Panc1 (cell line): Measurements from ENCODE around the gene SLC22A5. TPM values are rescaled to one million over a fixed set of nuclear protein-coding genes. Genes with fewer than 3 reads are reported as not detected.

Experiments used
- ATAC-seq: fragments of 200-7000 bp; cut with Tn5 transposase; 2 replicates; pipeline ENCODE4 v1.9.1; 2020; ENCODE audit warnings: mild to moderate bottlenecking, moderate library complexity
- BruUV-seq: library from RNA; stranded (reverse); fragments of 400-500 nt; replicated peaks from 2 replicates; lab custom pipeline; 2021; lab: Mats Ljungman, UMichigan
- CTCF ChIA-PET: fragments of 300-600 bp; sonication (Branson Sonifier 250); formaldehyde crosslinking; loops from one replicate; lab custom pipeline; 2022; ENCODE audit warnings: antibody characterized with exemption; lab: Charles Lee
- POLR2A ChIA-PET: fragments of 300-600 bp; sonication (Branson Sonifier 250); formaldehyde crosslinking; loops from one replicate; lab custom pipeline; 2022; ENCODE audit warnings: antibody characterized with exemption; lab: Charles Lee
- DNase-seq: peaks from one replicate; pipeline ENCODE4 v3.0.0-alpha.2; 2010; ENCODE audit warnings: low read depth, low spot score
- H3K27ac ChIP-seq: 2 replicates; pipeline ENCODE4 v1.5.1; 2011; ENCODE audit warnings: mild to moderate bottlenecking, low read length, inconsistent platforms
- H3K27me3 ChIP-seq: fragments of 200-500 bp; sonication (Bioruptor generic); 2 replicates; pipeline ENCODE4 v1.6.0; 2014; ENCODE audit warnings: low read length, inconsistent platforms; ENCODE audit not compliant: control insufficient read depth, insufficient read depth
- H3K36me3 ChIP-seq: fragments of 200-500 bp; sonication (Bioruptor generic); 2 replicates; pipeline ENCODE4 v1.5.1; 2014; ENCODE audit warnings: inconsistent platforms, mild to moderate bottlenecking, low read length, moderate library complexity; ENCODE audit not compliant: control insufficient read depth, insufficient read depth
- H3K4me1 ChIP-seq: 2 replicates; pipeline ENCODE4 v1.5.1; 2011; ENCODE audit warnings: inconsistent platforms, mild to moderate bottlenecking, low read length, moderate library complexity; ENCODE audit not compliant: control insufficient read depth, insufficient read depth
- H3K4me3 ChIP-seq, 2 experiments: 2 replicates each; pipeline ENCODE4 v1.5.1; 2011 to 2012; ENCODE audit warnings: low read depth in 2 of 2, low read length in 2 of 2, mild to moderate bottlenecking in 2 of 2, inconsistent platforms in 1 of 2, moderate library complexity in 1 of 2
- H3K9me3 ChIP-seq: fragments of 200-500 bp; sonication (Bioruptor generic); 2 replicates; pipeline ENCODE4 v1.5.1; 2014; ENCODE audit warnings: low read depth, mild to moderate bottlenecking, inconsistent platforms, low read length, moderate library complexity; ENCODE audit not compliant: control insufficient read depth, insufficient read depth
- CTCF ChIP-seq: fragments of 450-650 bp; IDR thresholded peaks from 2 replicates; pipeline ENCODE4 v1.5.1; 2017; ENCODE audit warnings: mild to moderate bottlenecking
- POLR2AphosphoS5 ChIP-seq: IDR thresholded peaks from 2 replicates; pipeline ENCODE4 v1.6.1; 2012; ENCODE audit warnings: mild to moderate bottlenecking, low read depth, low read length, moderate library complexity
- REST ChIP-seq, 2 experiments: IDR thresholded peaks; 2 replicates each; pipeline ENCODE4 v1.6.1; 2011 to 2012; ENCODE audit warnings: low read depth in 2 of 2, control low read depth in 1 of 2, low read length in 1 of 2, mild to moderate bottlenecking in 1 of 2, moderate library complexity in 1 of 2; ENCODE audit not compliant: insufficient read depth in 1 of 2
- SIN3A ChIP-seq: IDR thresholded peaks from 2 replicates; pipeline ENCODE4 v1.6.1; 2012; ENCODE audit warnings: low read depth, mild to moderate bottlenecking, low read length, moderate library complexity, borderline replicate concordance; ENCODE audit not compliant: insufficient read depth
- TCF7L2 ChIP-seq: IDR thresholded peaks from 2 replicates; pipeline ENCODE4 v1.6.1; 2011; ENCODE audit warnings: mild to moderate bottlenecking, low read depth, low read length, inconsistent platforms
- in situ Hi-C: cut with HindIII; loops from 2 replicates; pipeline ENCODE4 v1.10.0; 2016; ENCODE audit warnings: low sequenced_read_pairs, low pct_unique_long_range_greater_than_20kb
- intact Hi-C: fragments of 100-400 bp; cut with micrococcal nuclease; formaldehyde crosslinking; loops from one replicate; pipeline ENCODE4 v1.10.0; 2022; ENCODE audit not compliant: unreplicated experiment
- total RNA-seq: library from RNA; stranded (reverse); gene quantifications from one replicate; pipeline ENCODE4 v1.2.1, GENCODE V29; 2021; ENCODE audit not compliant: unreplicated experiment

SLC22A5 gene
- total RNA-seq, 1 experiment from 2014 or later, result 9.5 TPM

GRCh38 chr5:132430746-132431145, 61.2 kb downstream of the SLC22A5 start:
- Histone ChIP-seq H3K27ac (no peak overlapping the region; the same call in 1 of the 2 replicates), H3K4me1 (peaks cover 28% of the 10 kb centered on the region), H3K4me3 (no peak overlapping the region), H3K27me3 (no peaks in the 10 kb centered on the region), H3K36me3 (no peaks in the 10 kb centered on the region), H3K9me3 (no peaks in the 10 kb centered on the region)
- BruUV-seq, result no TSS peak
- no peak for DNase-seq
- no peak for TF ChIP-seq POLR2AphosphoS5
- TF ChIP-seq CTCF, result no peak
- TF ChIP-seq REST (IDR thresholded peaks at IDR 0.05; ENCODE audit: insufficient read depth in 1 of 2, low read depth in 2 of 2, low read length in 1 of 2), result no peak
- TF ChIP-seq SIN3A, result no peak
- no peak for TF ChIP-seq TCF7L2
- no peak for ATAC-seq
- intact Hi-C loops (no loop called here), in situ Hi-C loops (no loop called here)
- CTCF ChIA-PET, result interaction anchor here (1.6 kb wide), 1 partner anchor 49 kb away, joined by 4 read pairs; no protein-coding TSS in a partner anchor
- POLR2A ChIA-PET, result no interaction called here

GRCh38 chr5:132431632-132432031, 62.1 kb downstream of the SLC22A5 start:
- in situ Hi-C loops (no loop called here), intact Hi-C loops (loop anchor here (1.0 kb wide), 1 partner anchor 47 kb away; no protein-coding TSS in a partner anchor)
- no peak for TF ChIP-seq CTCF
- no peak for TF ChIP-seq TCF7L2
- no peak for TF ChIP-seq REST (IDR thresholded peaks at IDR 0.05; ENCODE audit: insufficient read depth in 1 of 2, low read depth in 2 of 2, low read length in 1 of 2)
- TF ChIP-seq SIN3A, result no peak
- no peak for TF ChIP-seq POLR2AphosphoS5
- Histone ChIP-seq H3K36me3 (no peaks in the 10 kb centered on the region), H3K27ac (no peak overlapping the region), H3K9me3 (no peaks in the 10 kb centered on the region), H3K27me3 (no peaks in the 10 kb centered on the region), H3K4me1 (peaks cover 23% of the 10 kb centered on the region), H3K4me3 (no peak overlapping the region)
- POLR2A ChIA-PET, result no interaction called here
- CTCF ChIA-PET, result interaction anchor here (1.6 kb wide), 1 partner anchor 48 kb away, joined by 4 read pairs; no protein-coding TSS in a partner anchor
- ATAC-seq (no peak), DNase-seq (no peak)
- no TSS peak for BruUV-seq
